Bronchial epithelial cell (primary cell): ENCODE measurements around the gene C2orf78. TPM values are rescaled to one million over a fixed set of nuclear protein-coding genes. Genes with fewer than 3 reads are reported as not detected.

ENCODE experiments used
- DNase-seq: peaks from one replicate; pipeline ENCODE4 v3.0.0-alpha.2; 2010; ENCODE audit warnings: low read depth
- FAIRE-seq: peaks from 2 replicates; lab custom pipeline; 2011; peaks lifted over from hg19 to GRCh38; lab: Jason Lieb, UNC
- H3K27me3 ChIP-seq: 2 replicates; pipeline ENCODE4 v1.5.1; 2011; ENCODE audit warnings: low read length; ENCODE audit not compliant: control insufficient read depth, insufficient read depth
- H3K36me3 ChIP-seq: 2 replicates; pipeline ENCODE4 v1.5.1; 2011; ENCODE audit warnings: low read length; ENCODE audit not compliant: control insufficient read depth, insufficient read depth
- H3K4me3 ChIP-seq: 2 replicates; pipeline ENCODE4 v1.5.1; 2011; ENCODE audit warnings: mild to moderate bottlenecking, low read depth, low read length, control low read depth
- CTCF ChIP-seq: IDR thresholded peaks from 2 replicates; pipeline ENCODE4 v1.5.1; 2011; ENCODE audit warnings: mild to moderate bottlenecking, moderate library complexity, low read length, control low read depth, inconsistent platforms; ENCODE audit not compliant: insufficient read depth, severe bottlenecking
- total RNA-seq: library from RNA; depleted of rRNA; stranded (reverse); fragments of >200 nt; gene quantifications from 2 replicates; pipeline ENCODE4 v1.2.1, GENCODE V29; 2014

The C2orf78 gene
- total RNA-seq, 1 donor from 2014 or later: not detected

GRCh38 chr2:73764945-73765344, 19.0 kb upstream of the C2orf78 start:
- H3K36me3 ChIP-seq: peaks cover 19% of the 10 kb centered on the region

GRCh38 chr2:73766349-73766748, 17.6 kb upstream of the C2orf78 start:
- H3K36me3 ChIP-seq: peaks cover 16% of the 10 kb centered on the region
- no peak for TF ChIP-seq CTCF
- no peak for FAIRE-seq

More at GRCh38 chr2:73764945-73765344, 19.0 kb upstream of the C2orf78 start:
- no peak for FAIRE-seq
- Histone ChIP-seq H3K4me3 (no peak overlapping the region), H3K27me3 (no peaks in the 10 kb centered on the region)
- TF ChIP-seq CTCF: no peak
- DNase-seq: no peak

GRCh38 chr2:73766994-73767393, 17.0 kb upstream of the C2orf78 start:
- peaks cover 16% of the 10 kb centered on the region for H3K36me3 ChIP-seq
- H3K27me3 ChIP-seq: no peaks in the 10 kb centered on the region
- FAIRE-seq (no peak), DNase-seq (no peak)
- H3K4me3 ChIP-seq: no peak overlapping the region
- TF ChIP-seq CTCF: no peak

More at GRCh38 chr2:73766349-73766748, 17.6 kb upstream of the C2orf78 start:
- no peak overlapping the region for H3K4me3 ChIP-seq
- no peak for DNase-seq
- no peaks in the 10 kb centered on the region for H3K27me3 ChIP-seq

- Histone ChIP-seq H3K27me3 (no peaks in the 10 kb centered on the region), H3K4me3 (no peak overlapping the region), H3K36me3 (peaks cover 9% of the 10 kb centered on the region)
- FAIRE-seq (no peak), DNase-seq (no peak)
- no peak for TF ChIP-seq CTCF
Measured at GRCh38 chr2:73770725-73771124, 13.3 kb upstream of the C2orf78 start.

- no peak for TF ChIP-seq CTCF
- no peak overlapping the region for H3K4me3 ChIP-seq
- H3K36me3 ChIP-seq: peaks cover 9% of the 10 kb centered on the region
- DNase-seq (no peak), FAIRE-seq (no peak)
- H3K27me3 ChIP-seq: no peaks in the 10 kb centered on the region
Measured at GRCh38 chr2:73772819-73773218, 11.2 kb upstream of the C2orf78 start.

- Histone ChIP-seq H3K27me3 (no peaks in the 10 kb centered on the region), H3K36me3 (peaks cover 5% of the 10 kb centered on the region), H3K4me3 (no peak overlapping the region)
- TF ChIP-seq CTCF: no peak
- DNase-seq: peak; percentile 87
- no peak for FAIRE-seq
Measured at GRCh38 chr2:73776381-73776780, 7.6 kb upstream of the C2orf78 start.
